Cardiac fibroblast (primary cell): ENCODE data around the gene KIF12.

Experiments
- DNase-seq, 2 donors: peaks; one replicate each; pipeline versions ENCODE4 v3.0.0 to v3.0.0-alpha.2; 2010; ENCODE audit warnings: low read depth in 2 of 2
- H3K4me3 ChIP-seq, 2 donors: replicated peaks in 1 of 2; 1 replicate in 1 of 2; 2 replicates in 1 of 2; pipeline ENCODE4 v1.5.1; 2011; ENCODE audit warnings: low read depth in 2 of 2, low read length in 2 of 2, mild to moderate bottlenecking in 2 of 2, moderate library complexity in 1 of 2
- TF ChIP-seq, protein P1 (sequence below): IDR thresholded peaks from one replicate; pipeline ENCODE4 v1.5.1; 2011; ENCODE audit warnings: low read depth, mild to moderate bottlenecking, low read length, inconsistent platforms

The KIF12 gene

DNA sequence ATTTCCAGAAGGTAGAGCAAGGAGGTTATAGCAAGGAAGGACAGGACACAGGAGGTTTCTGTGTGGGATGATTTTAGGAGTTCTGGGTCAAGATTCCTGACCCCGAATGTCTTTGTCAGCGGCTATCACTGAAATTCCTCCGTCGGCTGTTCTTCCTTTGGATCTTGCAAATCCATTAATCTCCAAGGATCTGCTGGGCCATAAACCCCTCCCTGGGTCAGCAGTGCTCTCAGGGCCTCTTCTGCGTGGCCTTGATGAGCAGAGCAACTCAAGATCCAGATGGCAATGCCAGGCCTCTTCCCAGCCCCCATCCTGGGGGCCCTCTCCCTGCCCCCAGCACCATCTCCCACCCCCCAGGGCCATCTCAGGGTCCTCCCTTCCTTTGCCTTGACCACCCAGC is 40.0 kb upstream of the KIF12 start:
- no peak for DNase-seq
- TF ChIP-seq, protein P1, sequence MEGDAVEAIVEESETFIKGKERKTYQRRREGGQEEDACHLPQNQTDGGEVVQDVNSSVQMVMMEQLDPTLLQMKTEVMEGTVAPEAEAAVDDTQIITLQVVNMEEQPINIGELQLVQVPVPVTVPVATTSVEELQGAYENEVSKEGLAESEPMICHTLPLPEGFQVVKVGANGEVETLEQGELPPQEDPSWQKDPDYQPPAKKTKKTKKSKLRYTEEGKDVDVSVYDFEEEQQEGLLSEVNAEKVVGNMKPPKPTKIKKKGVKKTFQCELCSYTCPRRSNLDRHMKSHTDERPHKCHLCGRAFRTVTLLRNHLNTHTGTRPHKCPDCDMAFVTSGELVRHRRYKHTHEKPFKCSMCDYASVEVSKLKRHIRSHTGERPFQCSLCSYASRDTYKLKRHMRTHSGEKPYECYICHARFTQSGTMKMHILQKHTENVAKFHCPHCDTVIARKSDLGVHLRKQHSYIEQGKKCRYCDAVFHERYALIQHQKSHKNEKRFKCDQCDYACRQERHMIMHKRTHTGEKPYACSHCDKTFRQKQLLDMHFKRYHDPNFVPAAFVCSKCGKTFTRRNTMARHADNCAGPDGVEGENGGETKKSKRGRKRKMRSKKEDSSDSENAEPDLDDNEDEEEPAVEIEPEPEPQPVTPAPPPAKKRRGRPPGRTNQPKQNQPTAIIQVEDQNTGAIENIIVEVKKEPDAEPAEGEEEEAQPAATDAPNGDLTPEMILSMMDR: no peak

DNA sequence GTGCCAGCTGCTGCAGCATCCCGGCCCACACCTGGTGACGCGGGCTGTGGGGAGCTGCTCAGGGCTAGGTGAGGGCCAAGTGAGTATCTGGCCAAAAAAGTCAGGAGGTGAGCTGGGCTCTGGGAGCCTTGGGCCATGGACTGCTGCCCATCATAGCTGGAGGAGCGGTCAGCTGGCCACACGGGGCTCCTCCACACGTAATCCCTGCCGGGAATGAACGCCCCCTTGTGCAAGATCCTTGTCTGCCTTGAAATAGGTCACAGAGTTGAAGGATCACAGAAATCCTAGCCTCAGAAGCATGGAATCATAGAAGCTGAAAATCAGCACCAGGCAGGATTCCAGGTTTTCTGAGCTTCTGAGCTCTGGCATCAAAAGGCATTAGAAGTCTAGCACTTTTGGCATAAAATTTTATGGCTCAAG is 39.5 kb upstream of the KIF12 start:
- H3K4me3 ChIP-seq: no peak overlapping the region
- DNase-seq: peak in 1 of 2 donors; percentile 20
- TF ChIP-seq, protein P1: no peak

More for the DNA sequence above, 40.0 kb upstream of the KIF12 start:
- no peak overlapping the region for H3K4me3 ChIP-seq

DNA sequence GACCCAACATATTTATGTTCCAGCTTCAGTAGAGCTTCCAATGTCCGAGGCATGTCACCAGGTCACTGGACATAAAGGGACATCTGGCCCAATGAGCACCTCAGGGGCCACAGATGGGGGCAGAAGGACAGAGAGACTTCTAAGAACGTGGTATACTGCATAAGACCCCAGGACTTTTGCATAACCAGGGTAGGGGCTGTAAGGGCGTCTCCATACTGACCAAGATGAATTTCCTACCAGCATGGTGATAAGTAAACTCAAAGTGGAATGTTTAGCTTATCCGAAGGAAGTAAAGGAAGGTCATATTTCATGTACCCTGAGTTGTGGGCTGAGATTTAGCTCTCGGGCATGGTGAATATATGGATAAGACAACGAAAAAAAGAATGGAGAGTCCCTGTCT is 38.7 kb upstream of the KIF12 start:
- no peak for DNase-seq
- TF ChIP-seq, protein P1: no peak
- no peak overlapping the region for H3K4me3 ChIP-seq

DNA sequence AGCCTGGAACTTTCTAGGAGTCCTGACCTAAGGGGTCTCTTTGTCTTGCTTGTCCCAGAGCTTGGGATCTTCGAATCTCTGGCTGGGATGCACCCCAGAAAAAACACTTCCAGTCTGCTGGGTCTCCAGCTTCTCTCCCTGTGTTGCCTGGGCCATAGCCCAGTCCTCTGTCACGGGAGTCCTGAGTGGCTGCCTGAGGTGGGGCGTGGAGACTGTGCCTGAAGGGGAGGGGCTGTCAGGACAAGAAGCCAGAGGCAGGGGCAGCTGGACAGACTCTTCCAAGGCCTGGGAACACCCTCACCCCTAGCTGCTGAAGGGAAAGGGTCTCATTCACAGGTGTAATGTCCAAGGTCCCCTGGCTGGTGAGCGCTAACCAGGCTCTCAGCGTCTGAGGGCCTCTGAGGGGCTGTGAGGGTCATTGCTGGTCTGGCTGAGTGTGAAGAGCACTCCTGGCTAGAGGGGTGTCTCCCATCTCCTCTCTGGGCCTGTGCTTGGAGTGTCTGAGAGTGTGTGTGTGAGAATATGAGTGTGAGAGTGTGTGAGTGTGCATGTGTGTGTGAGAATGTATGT is 35.8 kb upstream of the KIF12 start:
- TF ChIP-seq, protein P1: no peak
- H3K4me3 ChIP-seq: no peak overlapping the region
- DNase-seq: no peak

DNA sequence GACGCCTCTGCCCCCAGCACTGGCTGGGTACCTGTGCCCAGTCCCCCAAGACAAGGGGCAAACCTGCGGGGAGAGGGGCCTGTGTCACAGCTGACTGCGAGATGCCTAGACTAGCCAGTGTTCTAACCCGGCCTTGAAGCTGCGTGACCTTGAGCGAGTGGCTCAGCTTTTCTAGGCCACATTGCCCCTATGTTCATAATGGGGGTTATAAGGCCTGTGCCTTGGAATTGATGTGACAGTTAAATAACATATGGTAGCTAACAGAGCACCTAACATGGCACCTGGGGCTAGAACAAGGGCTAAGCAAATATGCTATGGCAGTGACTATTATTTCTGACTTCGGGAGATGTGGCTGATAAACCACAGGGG is 33.4 kb upstream of the KIF12 start:
- no peak for DNase-seq
- TF ChIP-seq, protein P1: no peak
- H3K4me3 ChIP-seq: no peak overlapping the region

DNA sequence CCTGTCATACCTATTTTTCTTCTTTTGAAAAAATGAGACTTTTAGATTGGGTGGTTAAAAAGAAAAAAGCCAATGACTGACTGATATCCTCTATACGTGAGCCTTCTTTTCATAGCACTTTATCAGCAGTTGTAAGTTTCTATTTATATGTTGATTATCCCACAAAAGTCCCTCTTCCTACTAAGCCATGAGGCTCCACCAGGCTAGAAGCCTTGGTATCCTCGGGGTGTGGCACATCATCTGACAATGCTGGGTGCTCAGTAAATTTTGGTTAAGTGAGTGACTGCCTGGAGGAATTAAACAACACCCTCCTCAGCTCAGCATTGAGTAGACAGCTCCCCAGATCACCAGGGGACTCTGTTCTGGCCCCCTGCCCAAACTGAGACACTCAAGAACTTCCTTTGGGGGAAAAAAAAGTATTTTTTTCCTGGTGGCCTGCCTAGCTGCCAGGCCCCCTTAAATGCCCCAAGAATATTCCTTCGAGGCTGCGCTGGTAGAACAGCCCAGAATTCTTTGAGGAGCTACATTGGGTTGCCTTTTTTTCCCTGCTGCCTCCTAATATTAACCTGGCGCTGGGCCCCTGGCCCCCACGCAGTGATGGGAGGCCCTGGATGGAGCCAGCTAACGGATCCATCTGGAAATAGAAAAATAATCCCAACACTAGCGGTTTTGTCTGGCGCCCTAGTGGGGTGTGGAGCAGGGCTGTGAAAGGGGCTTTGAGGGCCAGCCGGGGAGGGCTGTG is 32.9 kb upstream of the KIF12 start:
- H3K4me3 ChIP-seq: no peak overlapping the region
- no peak for DNase-seq

More for the DNA sequence above, 32.9 kb upstream of the KIF12 start:
- TF ChIP-seq, protein P1: no peak
